Stimulated activated CD4-positive, alpha-beta T cell treated with anti-CD3 and anti-CD28 coated beads, Interleukin-4, amount 100 ng/mL, for 24 hours (primary cell): Measurements from ENCODE around the gene RCN2.

Experiments
- DNase-seq: peaks from one replicate; pipeline ENCODE4 v3.0.0-alpha.2; 2020

The RCN2 gene

GRCh38 chr15:76974456-76975036 lies 43.0 kb downstream of the RCN2 start:
- no peak for DNase-seq

GRCh38 chr15:76976141-76976540 lies 44.6 kb downstream of the RCN2 start:
- DNase-seq = no peak

DNA sequence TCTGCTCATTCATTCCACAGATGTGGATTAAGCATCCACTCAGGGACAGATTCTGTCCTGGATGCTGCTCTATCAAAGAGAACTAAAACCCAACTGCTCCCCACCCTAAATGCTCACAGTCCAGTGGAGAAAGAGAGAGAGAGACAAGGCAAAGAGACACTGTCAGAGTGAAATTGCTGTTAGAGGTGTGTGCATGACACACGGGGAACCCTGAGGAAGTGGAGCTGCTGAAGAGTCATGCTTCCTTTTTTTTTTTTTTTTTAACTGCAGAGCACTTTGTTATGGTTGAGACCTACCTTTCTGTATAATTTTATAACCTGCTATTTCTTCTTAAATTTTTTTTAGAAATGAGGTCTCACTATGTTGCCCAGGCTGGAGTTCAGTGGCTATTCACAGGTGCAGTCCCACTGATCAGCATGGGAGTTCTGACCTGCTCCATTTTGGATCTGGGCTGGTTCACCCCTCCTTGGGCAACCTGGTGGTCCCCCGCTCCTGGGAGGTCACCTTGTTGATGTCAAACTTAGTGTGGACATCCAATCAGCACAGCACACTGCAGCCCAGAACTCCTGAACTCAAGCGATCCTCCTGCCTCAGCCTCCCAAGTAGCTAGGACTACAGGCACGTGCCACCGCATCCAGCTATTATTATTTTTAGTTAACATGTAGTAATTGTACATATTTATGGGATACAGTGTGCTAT lies 45.2 kb downstream of the RCN2 start:
- DNase-seq = no peak

GRCh38 chr15:76978522-76979330 lies 47.2 kb downstream of the RCN2 start:
- no peak for DNase-seq

GRCh38 chr15:76979331-76979925 lies 47.9 kb downstream of the RCN2 start:
- no peak for DNase-seq

GRCh38 chr15:76979996-76980520 lies 48.5 kb downstream of the RCN2 start:
- no peak for DNase-seq

DNA sequence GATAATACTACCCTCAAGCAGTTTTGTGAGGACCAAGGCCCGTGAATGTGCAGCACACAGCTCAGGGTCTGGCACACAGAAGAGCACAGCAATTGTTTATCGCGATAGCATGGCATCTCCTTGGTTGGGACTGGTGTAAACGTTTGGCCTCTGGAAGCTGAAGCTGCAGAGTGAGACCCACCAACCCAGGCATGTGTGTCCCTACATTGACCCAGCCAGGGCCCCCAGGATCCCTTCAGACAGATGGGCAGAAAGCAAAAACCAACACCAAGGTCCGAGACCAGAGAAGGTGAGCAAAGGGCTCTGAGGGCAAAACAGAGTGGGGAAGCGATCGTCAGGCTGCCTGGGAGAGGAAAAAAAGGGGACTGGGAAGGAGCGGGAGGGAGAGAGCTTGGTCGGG lies 50.8 kb downstream of the RCN2 start:
- no peak for DNase-seq

GRCh38 chr15:76982756-76983155 lies 51.2 kb downstream of the RCN2 start:
- no peak for DNase-seq

- DNase-seq = no peak
These were observed 52.2 kb downstream of the RCN2 start for GRCh38 chr15:76983590-76984375.

DNA sequence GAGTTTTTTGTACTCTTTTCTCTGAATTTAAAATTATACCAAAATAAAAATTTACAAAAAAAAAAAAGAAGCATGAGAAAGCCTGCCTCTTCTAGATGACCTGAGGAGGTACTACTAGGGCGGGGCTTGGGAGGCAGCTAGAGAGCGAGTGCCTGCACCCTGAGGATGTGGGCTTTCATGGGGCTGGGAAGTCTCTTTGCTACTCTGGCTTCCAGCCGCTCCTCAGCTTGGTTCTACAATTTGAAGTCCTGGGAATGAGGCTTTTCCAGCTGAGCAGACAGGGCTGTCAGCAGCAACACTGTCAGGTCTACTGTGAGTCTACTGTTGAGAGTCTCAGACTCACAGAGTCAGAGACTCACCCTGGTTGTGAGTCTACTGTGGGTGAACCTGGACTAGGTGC lies 55.2 kb downstream of the RCN2 start:
- no peak for DNase-seq

DNA sequence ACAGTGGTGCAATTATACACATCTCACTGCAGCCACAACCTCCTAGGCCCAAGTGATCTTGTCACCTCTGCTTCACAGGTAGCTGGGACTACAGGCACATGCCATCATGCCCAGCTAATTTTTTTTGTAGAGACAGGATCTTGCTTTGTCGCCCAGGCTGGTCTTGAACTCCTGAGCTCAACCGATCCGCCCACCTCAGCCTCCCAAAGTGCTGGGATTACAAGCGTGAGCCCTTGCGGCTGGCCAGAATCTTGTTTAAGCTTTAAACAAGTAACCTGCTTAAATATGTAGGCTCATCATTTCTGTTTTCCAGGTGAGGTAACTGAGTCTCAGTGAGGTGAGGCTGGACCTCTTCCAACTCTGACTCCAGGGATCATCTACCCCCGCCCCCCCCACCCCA lies 55.7 kb downstream of the RCN2 start:
- DNase-seq = no peak

- peak; percentile 83 for DNase-seq
These were observed 56.6 kb downstream of the RCN2 start for GRCh38 chr15:76987896-76988860.

DNA sequence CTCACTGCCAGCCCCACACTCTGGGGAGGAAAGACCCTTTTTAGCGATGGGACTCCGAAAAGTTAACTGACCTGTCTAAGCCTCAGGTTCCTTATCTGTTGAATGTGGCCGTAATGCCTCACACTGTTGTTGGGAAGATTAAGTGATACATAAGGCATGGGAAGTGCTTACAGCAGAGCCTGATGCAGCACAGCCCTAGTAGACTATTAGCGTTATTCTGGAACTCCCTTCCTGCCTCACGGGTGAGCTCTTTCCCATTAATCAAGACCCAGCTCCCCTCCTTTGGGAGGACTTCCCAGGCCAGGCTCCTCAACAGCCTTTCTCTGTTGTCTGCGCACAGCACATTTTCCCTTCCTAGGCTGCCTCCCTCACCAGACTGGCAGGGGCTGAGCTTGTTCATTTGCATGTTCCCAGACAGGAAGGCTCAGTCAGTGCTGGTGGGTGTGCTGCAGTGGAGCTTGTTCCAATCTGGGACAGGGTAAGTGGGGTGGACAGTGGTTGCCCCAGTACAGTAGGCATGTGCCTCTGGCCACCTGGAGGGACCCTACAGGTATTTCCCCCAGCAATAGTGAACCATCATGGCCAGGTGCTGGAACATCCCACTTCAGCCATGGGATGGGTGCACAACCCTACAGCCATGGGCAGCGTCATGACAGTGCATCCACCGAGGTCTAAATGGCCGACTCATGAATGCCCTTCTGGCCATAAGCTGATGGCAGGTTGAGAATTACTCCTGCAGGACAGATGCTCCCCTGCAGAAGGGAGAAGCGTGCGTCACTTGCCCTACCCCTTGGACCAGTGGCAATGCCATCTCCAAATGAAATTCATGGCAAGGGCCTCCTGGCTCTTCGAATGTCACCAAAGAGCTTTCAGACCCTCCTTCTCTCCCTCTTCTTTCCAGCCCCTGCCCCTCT lies 57.6 kb downstream of the RCN2 start:
- no peak for DNase-seq

GRCh38 chr15:76991048-76991447 lies 59.5 kb downstream of the RCN2 start:
- DNase-seq = no peak

- DNase-seq = no peak
These were observed 60.4 kb downstream of the RCN2 start for GRCh38 chr15:76991741-76992645.

DNA sequence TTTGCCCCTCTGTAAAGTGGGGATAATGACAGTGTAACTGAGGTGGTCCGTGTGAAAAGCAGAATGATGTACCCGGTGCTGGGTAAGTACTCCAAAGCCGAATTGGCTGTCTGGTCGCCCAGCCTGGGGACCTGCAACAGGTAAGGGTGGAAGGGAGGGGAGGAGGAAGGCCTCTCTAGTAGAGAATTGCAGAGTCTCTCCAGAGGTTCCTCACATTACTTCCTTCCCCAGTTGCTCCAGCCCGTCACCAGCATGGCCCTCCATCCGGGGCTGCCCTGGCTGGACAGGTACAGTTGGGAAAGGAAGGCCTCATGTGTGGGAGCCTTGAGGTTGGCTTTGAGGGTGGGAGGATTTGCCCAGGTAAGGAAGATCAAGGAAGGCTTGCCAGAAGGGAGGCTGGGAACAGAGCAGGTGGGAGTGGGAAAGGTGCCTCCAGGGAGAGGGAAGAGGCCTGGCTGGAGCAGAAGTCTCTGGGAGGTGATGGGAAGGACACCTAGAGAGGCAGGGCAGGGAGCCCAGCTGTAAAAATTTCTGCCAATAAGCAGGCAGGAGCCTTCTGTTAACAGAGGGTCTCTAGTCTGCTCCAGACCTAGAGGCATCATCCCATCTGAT lies 61.7 kb downstream of the RCN2 start:
- DNase-seq = no peak

- peak; percentile 64 for DNase-seq
These were observed 62.5 kb downstream of the RCN2 start for GRCh38 chr15:76994001-76994400.

DNA sequence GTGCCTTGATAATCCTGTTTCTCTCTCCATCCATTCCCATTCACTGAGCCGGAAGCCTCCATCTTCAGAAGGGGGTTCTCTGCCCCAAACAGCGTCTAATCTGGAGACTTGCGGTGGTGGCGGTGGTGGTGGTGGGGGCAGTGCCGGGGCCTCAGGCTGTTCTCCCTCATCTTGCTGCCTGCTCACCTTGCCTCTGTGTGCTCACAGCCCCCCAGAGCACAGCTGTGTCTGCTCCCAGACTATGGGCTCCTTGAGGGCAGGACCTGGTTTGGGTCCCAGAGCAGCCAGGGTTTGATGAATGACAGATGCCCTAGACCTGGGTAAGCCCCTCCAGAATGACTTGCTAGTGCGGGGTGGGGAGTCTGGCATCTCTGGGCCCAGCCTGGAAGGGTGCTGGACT lies 62.9 kb downstream of the RCN2 start:
- no peak for DNase-seq
